Stimulated activated CD8-positive, alpha-beta memory T cell treated with anti-CD3 and anti-CD28 coated beads, Interleukin-4, amount 100 ng/mL, for 4 hours (primary cell): Measurements from ENCODE around the gene OOEP.
"Not testable (repeated sequence)": the region's sequence is repeated elsewhere in the genome, so short reads cannot be mapped to it uniquely, and the experiment has no call there.

ENCODE experiments used
- DNase-seq, 2 donors: peaks; one replicate each; pipeline ENCODE4 v3.0.0-alpha.2; 2020; ENCODE audit warnings: low read depth in 2 of 2, low spot score in 1 of 2

Gene OOEP

GRCh38 chr6:73369563-73369962, at the start of gene OOEP:
OOEP (minus strand) TSS chr6:73369897; CDS start chr6:73369792, 105 bp downstream.
- no peak for DNase-seq

- DNase-seq, result no peak
Measured at GRCh38 chr6:73418081-73418741, 48.5 kb upstream of the OOEP start.

DNA sequence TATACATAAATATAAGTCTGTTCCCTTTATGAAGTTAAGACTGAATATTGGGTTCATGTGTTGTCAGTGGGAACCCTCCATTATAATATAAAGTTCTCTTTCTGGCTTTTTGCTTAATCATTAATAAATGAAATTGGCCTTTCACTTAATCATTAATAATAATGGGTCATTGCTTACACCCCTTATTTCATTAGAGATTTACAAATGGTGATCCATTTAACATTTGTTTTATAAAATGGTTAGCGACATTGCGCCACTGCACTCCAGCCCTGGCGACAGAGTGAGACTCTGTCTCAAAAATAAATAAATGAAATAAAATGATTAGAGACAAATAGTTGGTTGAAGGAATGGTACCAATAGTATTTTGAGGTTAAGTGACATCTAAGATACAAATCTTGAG, 43.4 kb upstream of the OOEP start:
- DNase-seq, result no peak

DNA sequence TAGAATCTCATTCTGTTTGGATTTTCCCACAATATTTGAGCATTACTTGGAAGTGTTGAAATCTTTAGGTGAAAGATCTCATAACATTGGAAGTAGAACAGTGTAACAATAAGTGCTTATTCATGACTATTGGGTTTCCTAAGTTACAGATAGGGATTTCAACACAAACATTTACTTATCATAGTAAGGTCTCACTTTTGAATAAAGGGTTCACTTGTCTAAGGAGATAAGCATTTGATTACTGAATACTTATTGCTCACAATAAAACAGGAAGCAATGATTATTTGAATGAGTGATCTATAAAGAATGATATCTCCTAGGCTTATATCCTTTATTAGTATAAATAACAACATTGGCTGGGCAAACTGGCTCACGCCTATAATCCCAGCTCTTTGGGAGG, 39.7 kb upstream of the OOEP start:
- no peak for DNase-seq

DNA sequence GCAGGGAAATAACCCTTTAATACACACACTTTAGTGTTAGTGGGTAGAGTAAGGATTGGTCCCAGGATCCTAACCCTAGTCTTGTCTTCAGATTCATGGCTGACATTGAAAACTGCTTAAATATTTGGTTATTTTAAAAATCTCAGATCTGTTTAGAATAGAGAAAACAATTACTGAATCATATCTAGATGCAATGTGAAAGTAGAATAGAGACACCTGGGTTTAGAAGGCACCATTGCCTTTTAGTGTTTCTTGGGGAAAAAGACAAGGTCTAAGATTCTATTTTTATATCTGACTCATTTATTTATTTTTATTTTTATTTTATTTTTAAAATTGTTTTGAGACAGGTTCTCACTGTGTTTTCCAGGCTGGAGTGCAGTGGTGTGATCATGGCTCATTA, 31.0 kb upstream of the OOEP start:
- no peak for DNase-seq

GRCh38 chr6:73395875-73396274, 26.2 kb upstream of the OOEP start:
- DNase-seq, result no peak

GRCh38 chr6:73394577-73395354, 25.1 kb upstream of the OOEP start, which contains the start of gene DDX43:
DDX43 (plus strand) TSS chr6:73394828; CDS start chr6:73394906, 78 bp downstream.
- DNase-seq, result no peak

DNA sequence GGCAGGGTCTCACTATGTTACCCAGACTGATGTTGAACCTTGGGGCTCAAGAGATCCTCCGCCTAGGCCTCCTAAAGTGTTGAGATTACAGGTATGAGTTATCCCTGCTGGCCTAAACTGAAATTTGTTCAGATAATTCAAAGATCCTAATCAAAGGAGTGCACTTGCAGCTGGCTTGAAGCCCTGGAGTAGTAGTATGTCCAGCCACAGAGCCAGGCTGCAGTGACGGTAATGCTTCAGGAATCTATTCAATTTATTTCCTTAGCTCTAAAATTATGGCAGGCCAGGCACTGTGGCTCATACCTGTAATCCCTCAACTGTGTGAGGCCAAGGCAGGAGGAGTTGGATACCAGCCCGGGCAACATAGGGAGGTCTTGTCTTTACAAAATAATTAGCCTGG, 23.6 kb upstream of the OOEP start:
- no peak for DNase-seq

GRCh38 chr6:73392188-73392587, 22.5 kb upstream of the OOEP start:
- not testable (repeated sequence) for DNase-seq

DNA sequence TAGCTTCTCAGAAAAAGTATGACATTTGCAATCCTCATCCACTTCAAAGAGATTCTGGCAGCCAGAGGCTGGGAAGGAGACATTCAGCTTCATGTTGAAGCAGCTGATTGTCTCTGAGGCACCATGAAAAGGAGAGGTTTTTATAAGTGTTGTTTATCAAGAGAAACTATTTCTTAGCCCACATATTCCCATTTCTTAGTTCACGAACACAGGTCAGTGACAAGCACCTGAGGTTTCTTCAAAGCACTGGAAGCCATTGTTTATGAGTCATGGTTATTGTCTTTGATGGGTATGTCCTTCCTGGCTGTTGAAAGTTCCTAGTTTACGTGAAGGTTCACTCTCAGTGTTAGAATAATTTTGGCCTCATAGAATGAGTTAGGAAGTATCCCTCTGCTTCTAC, 22.0 kb upstream of the OOEP start:
- DNase-seq, result no peak

DNA sequence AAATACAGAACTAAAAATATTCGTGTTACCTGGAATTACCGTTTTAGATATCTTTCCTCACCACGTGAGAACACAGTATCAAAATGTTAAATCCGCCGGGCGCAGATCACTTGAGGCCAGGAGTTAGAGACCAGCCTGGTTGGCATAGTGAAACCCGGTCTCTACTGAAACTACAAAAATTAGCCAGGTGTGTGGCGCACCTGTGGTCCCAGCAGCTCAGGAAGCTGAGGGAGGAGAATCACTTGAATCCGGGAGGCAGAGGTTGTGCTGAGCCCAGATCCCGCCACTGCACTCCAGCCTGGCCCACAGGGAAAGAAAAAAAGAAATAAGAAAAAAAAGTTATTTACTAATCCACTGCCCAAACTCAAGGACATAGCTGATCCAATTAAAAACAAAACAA, 20.2 kb upstream of the OOEP start:
- DNase-seq, result no peak

- DNase-seq, result peak; percentile 22 to 30
Measured at GRCh38 chr6:73388800-73389512, 19.3 kb upstream of the OOEP start.

DNA sequence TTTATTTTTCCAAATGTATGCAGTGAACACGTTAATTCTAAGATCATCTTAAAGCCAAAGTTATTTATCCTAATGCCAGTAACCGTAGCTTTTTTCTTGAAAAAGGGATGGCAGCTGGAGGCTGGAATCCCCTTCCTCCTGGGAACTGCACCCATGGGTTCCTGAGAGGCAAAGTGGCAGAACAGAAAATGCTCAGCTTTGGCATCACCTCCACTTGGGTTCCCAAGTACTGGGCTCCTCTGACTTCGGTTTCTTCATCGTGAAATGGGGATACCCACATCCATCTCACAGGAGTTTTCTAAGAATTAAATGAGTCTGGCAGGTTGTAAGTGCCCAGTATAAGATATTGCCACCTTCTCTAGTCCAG, 18.7 kb upstream of the OOEP start:
- no peak for DNase-seq

GRCh38 chr6:73382462-73383113, 12.9 kb upstream of the OOEP start:
- DNase-seq, result no peak

- not testable (repeated sequence) for DNase-seq
Measured at GRCh38 chr6:73381531-73381930, 11.8 kb upstream of the OOEP start.

DNA sequence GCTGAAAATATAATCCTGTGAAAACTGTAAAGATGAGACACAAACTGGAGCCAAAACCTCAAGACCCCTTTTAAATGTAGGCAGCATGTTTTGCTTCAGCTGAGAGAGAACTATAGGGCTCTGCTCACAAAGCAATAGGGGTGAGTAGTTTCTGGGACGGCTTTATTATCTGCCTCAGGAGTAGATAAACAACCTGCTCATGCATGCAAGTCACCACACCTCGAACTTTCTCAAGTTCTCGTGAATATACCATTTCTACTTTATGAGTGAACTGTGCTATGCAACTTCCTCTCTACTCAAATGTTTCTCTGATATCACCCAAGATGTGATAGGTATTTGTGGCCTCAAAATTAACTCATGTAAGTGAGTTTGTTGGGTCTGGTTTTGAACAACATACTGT, 7.5 kb upstream of the OOEP start:
- DNase-seq, result no peak

DNA sequence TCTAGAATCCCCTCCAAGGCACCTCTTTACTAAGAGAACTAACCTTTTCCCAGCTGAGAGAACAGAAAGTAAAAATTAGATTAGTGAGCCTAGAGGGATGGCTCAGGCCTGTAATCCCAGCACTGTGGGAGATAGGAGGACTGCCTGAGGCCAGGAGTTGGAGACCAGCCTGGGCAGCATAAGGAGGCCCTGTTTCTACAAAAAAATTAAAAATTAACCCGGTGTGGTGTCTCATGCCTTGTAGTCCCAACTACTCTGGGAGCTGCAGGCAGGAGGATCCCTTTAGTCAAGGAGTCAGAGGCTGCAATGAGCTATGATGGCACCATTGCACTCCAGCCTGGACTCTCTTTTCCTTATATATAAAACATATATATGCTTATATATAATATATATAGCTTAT, 5.5 kb upstream of the OOEP start:
- DNase-seq, result no peak

- no peak for DNase-seq
Measured at GRCh38 chr6:73372516-73372915, 2.8 kb upstream of the OOEP start.

DNA sequence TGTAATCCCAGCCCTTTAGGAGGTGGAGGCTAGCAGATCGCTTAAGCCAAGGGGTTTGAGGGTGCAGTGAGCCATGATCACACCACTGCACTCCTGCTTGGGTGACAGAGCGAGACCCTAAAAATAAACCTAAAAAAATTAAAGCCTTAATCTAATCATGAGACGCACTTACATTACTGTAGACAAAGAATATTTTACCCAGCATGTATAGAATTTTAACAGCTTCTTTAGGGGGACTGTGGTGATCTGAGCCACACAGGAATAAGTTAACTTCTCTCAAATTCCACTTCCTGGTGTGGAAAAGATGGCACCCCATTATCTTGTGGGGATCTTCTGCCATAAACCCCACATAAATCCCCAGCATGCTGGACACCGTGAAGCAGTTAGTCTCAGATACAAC, 2.3 kb upstream of the OOEP start:
- no peak for DNase-seq

- no peak for DNase-seq
Measured at GRCh38 chr6:73369157-73369556, 540 bp downstream of the OOEP start.

DNA sequence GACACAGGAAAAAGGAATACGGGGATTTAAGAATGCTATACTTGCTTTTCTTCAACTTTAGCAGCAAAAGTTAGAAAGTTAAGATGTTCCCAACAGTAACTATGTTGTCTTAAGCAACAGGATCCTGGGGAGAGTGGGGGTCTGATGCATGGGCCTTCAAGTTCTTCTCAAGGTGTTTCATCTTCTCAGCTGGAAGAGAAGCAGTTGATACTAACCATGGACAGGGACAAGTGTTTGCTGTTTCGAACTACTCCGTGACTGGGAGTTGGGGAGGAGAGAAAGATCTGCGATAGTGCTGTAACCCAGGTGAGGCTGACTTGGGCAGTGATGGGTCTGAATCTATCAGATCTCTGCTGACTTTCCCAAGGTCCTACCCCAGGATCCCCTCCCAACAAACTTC, 1.0 kb downstream of the OOEP start:
- no peak for DNase-seq
